ENCODE results near the gene COL26A1.

GRCh38 chr7:101507327-101507726 lies 144.7 kb downstream of the COL26A1 start:
- TF ChIP-seq SIN3A (IDR thresholded peaks at IDR 0.05; ENCODE audit: borderline replicate concordance, insufficient read depth, low read length) (no peak), TAF1 (IDR thresholded peaks at IDR 0.05; ENCODE audit: borderline replicate concordance, insufficient read depth, low read length) (no peak), POLR2AphosphoS5 (IDR thresholded peaks at IDR 0.05; ENCODE audit: low read depth, low read length) (no peak)

Measured in PFSK-1 (cell line).